Measurements from ENCODE around the gene FASN. TPM values are rescaled to one million over a fixed set of nuclear protein-coding genes. Genes with fewer than 3 reads are reported as not detected.

Gene FASN
- total RNA-seq, 1 experiment from 2014 or later: 956 TPM

GRCh38 chr17:82049106-82049505 is 48.9 kb downstream of the FASN start:
- in situ Hi-C loops (cut with HindIII; ENCODE audit: low pct_unique_long_range_greater_than_20kb, low sequenced_read_pairs) (no loop called here), intact Hi-C loops (cut with micrococcal nuclease; ENCODE audit: unreplicated experiment) (no loop called here)
- Histone ChIP-seq H3K36me3 (ENCODE audit: control insufficient read depth, insufficient read depth, low read length) (peaks cover 6% of the 10 kb centered on the region; the same call in 1 of the 2 replicates), H3K9me3 (ENCODE audit: control insufficient read depth, insufficient read depth, low read depth, low read length) (no peaks in the 10 kb centered on the region), H3K4me3 (ENCODE audit: low read depth in 2 of 2, low read length in 2 of 2) (no peak overlapping the region), H3K27ac (ENCODE audit: low read length) (no peak overlapping the region), H3K4me1 (ENCODE audit: control insufficient read depth, insufficient read depth, low read length) (peaks cover 17% of the 10 kb centered on the region; the same call in 1 of the 2 replicates), H3K27me3 (ENCODE audit: control insufficient read depth, insufficient read depth, low read length) (no peaks in the 10 kb centered on the region)
- no peak for TF ChIP-seq SIN3A (IDR thresholded peaks at IDR 0.05; ENCODE audit: borderline replicate concordance, insufficient read depth, low read depth, low read length)
- no peak for TF ChIP-seq TCF7L2 (IDR thresholded peaks at IDR 0.05; ENCODE audit: low read depth, low read length)
- TF ChIP-seq REST (IDR thresholded peaks at IDR 0.05; ENCODE audit: insufficient read depth in 1 of 2, low read depth in 2 of 2, low read length in 1 of 2): no peak
- TF ChIP-seq POLR2AphosphoS5 (IDR thresholded peaks at IDR 0.05; ENCODE audit: low read depth, low read length): no peak
- no peak for TF ChIP-seq CTCF (IDR thresholded peaks at IDR 0.05)
- ChIA-PET POLR2A (no interaction called here), CTCF (no interaction called here)
- no TSS peak for BruUV-seq (replicated peaks)
- no peak for DNase-seq (ENCODE audit: low read depth, low spot score)
- ATAC-seq: no peak

- ATAC-seq (no peak), DNase-seq (ENCODE audit: low read depth, low spot score) (no peak)
- intact Hi-C loops (cut with micrococcal nuclease; ENCODE audit: unreplicated experiment): no loop called here
- no TSS peak for BruUV-seq (replicated peaks)
- Histone ChIP-seq H3K36me3 (ENCODE audit: control insufficient read depth, insufficient read depth, low read length) (peaks cover 6% of the 10 kb centered on the region; the same call in 1 of the 2 replicates), H3K9me3 (ENCODE audit: control insufficient read depth, insufficient read depth, low read depth, low read length) (no peaks in the 10 kb centered on the region), H3K27ac (ENCODE audit: low read length) (no peak overlapping the region), H3K27me3 (ENCODE audit: control insufficient read depth, insufficient read depth, low read length) (no peaks in the 10 kb centered on the region), H3K4me1 (ENCODE audit: control insufficient read depth, insufficient read depth, low read length) (peaks cover 15% of the 10 kb centered on the region; the same call in 1 of the 2 replicates), H3K4me3 (ENCODE audit: low read depth in 2 of 2, low read length in 2 of 2) (no peak overlapping the region)
- CTCF ChIA-PET: no interaction called here
- POLR2A ChIA-PET: no interaction called here
- no peak for TF ChIP-seq TCF7L2 (IDR thresholded peaks at IDR 0.05; ENCODE audit: low read depth, low read length)
- no peak for TF ChIP-seq POLR2AphosphoS5 (IDR thresholded peaks at IDR 0.05; ENCODE audit: low read depth, low read length)
- no peak for TF ChIP-seq CTCF (IDR thresholded peaks at IDR 0.05)
- no peak for TF ChIP-seq SIN3A (IDR thresholded peaks at IDR 0.05; ENCODE audit: borderline replicate concordance, insufficient read depth, low read depth, low read length)
- no peak for TF ChIP-seq REST (IDR thresholded peaks at IDR 0.05; ENCODE audit: insufficient read depth in 1 of 2, low read depth in 2 of 2, low read length in 1 of 2)
- in situ Hi-C loops (cut with HindIII; ENCODE audit: low pct_unique_long_range_greater_than_20kb, low sequenced_read_pairs): no loop called here
Observed at GRCh38 chr17:82048571-82048971, 49.5 kb downstream of the FASN start.

Measured in Panc1 (cell line).